ENCODE data around the gene CPD. TPM values are rescaled to one million over a fixed set of nuclear protein-coding genes. Genes with fewer than 3 reads are reported as not detected.

The CPD gene
- total RNA-seq, 1 experiment from 2014 or later = 38.0 TPM

GRCh38 chr17:30505868-30506417, 127.2 kb downstream of the CPD start:
- POLR2A ChIA-PET (ENCODE audit: low non-redundant PET) = no interaction called here

GRCh38 chr17:30506481-30506880, 127.8 kb downstream of the CPD start:
- no peak for TF ChIP-seq EZH2 (IDR thresholded peaks at IDR 0.05; ENCODE audit: borderline replicate concordance, low read depth, low read length, poor library complexity, severe bottlenecking)
- TF ChIP-seq, protein P1, sequence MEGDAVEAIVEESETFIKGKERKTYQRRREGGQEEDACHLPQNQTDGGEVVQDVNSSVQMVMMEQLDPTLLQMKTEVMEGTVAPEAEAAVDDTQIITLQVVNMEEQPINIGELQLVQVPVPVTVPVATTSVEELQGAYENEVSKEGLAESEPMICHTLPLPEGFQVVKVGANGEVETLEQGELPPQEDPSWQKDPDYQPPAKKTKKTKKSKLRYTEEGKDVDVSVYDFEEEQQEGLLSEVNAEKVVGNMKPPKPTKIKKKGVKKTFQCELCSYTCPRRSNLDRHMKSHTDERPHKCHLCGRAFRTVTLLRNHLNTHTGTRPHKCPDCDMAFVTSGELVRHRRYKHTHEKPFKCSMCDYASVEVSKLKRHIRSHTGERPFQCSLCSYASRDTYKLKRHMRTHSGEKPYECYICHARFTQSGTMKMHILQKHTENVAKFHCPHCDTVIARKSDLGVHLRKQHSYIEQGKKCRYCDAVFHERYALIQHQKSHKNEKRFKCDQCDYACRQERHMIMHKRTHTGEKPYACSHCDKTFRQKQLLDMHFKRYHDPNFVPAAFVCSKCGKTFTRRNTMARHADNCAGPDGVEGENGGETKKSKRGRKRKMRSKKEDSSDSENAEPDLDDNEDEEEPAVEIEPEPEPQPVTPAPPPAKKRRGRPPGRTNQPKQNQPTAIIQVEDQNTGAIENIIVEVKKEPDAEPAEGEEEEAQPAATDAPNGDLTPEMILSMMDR (conservative IDR thresholded peaks at IDR 0.05; ENCODE audit: low read depth, low read length) = no peak

More at GRCh38 chr17:30505868-30506417, 127.2 kb downstream of the CPD start:
- DNase-seq (ENCODE audit: low spot score) = no peak
- no peaks in the 10 kb centered on the region for H3K4me1 ChIP-seq (ENCODE audit: insufficient read depth, low read length, poor library complexity, severe bottlenecking)
- CTCF ChIA-PET = no interaction called here
- no peaks in the 10 kb centered on the region for H3K27me3 ChIP-seq (replicated peaks; ENCODE audit: insufficient read depth, low read depth, low read length, poor library complexity)
- no TSS peak for BruUV-seq (replicated peaks)
- intact Hi-C loops (cut with micrococcal nuclease; ENCODE audit: unreplicated experiment) = loop anchor here (10.0 kb wide), 1 partner anchor 49 kb away; no protein-coding TSS in a partner anchor
- peaks cover 28% of the 10 kb centered on the region for H3K36me3 ChIP-seq (ENCODE audit: insufficient read depth, low read length, poor library complexity, severe bottlenecking)
- no peak overlapping the region for H3K27ac ChIP-seq (ENCODE audit: low read depth, low read length, poor library complexity, severe bottlenecking)
- TF ChIP-seq, protein P1 (conservative IDR thresholded peaks at IDR 0.05; ENCODE audit: low read depth, low read length) = no peak
- no peak for TF ChIP-seq EZH2 (IDR thresholded peaks at IDR 0.05; ENCODE audit: borderline replicate concordance, low read depth, low read length, poor library complexity, severe bottlenecking)
- H3K9me3 ChIP-seq (ENCODE audit: low read depth, low read length, poor library complexity, severe bottlenecking) = no peaks in the 10 kb centered on the region
- no peak overlapping the region for H3K4me3 ChIP-seq (ENCODE audit: low read depth, low read length, poor library complexity, severe bottlenecking)

GRCh38 chr17:30513346-30513745, 134.6 kb downstream of the CPD start:
- H3K9me3 ChIP-seq (ENCODE audit: low read depth, low read length, poor library complexity, severe bottlenecking) = no peaks in the 10 kb centered on the region
- ChIA-PET POLR2A (ENCODE audit: low non-redundant PET) (no interaction called here), CTCF (no interaction called here)
- peaks cover 15% of the 10 kb centered on the region for H3K36me3 ChIP-seq (ENCODE audit: insufficient read depth, low read length, poor library complexity, severe bottlenecking)
- no peak for DNase-seq (ENCODE audit: low spot score)
- TF ChIP-seq, protein P1 (conservative IDR thresholded peaks at IDR 0.05; ENCODE audit: low read depth, low read length) = no peak
- no peak for TF ChIP-seq EZH2 (IDR thresholded peaks at IDR 0.05; ENCODE audit: borderline replicate concordance, low read depth, low read length, poor library complexity, severe bottlenecking)
- no peak overlapping the region for H3K27ac ChIP-seq (ENCODE audit: low read depth, low read length, poor library complexity, severe bottlenecking)
- H3K27me3 ChIP-seq (replicated peaks; ENCODE audit: insufficient read depth, low read depth, low read length, poor library complexity) = no peaks in the 10 kb centered on the region
- H3K4me3 ChIP-seq (ENCODE audit: low read depth, low read length, poor library complexity, severe bottlenecking) = no peak overlapping the region
- H3K4me1 ChIP-seq (ENCODE audit: insufficient read depth, low read length, poor library complexity, severe bottlenecking) = no peaks in the 10 kb centered on the region
- intact Hi-C loops (cut with micrococcal nuclease; ENCODE audit: unreplicated experiment) = no loop called here
- BruUV-seq (replicated peaks) = no TSS peak

More at GRCh38 chr17:30506481-30506880, 127.8 kb downstream of the CPD start:
- no peak for DNase-seq (ENCODE audit: low spot score)
- Histone ChIP-seq H3K4me1 (ENCODE audit: insufficient read depth, low read length, poor library complexity, severe bottlenecking) (no peaks in the 10 kb centered on the region), H3K4me3 (ENCODE audit: low read depth, low read length, poor library complexity, severe bottlenecking) (no peak overlapping the region), H3K27me3 (replicated peaks; ENCODE audit: insufficient read depth, low read depth, low read length, poor library complexity) (no peaks in the 10 kb centered on the region), H3K36me3 (ENCODE audit: insufficient read depth, low read length, poor library complexity, severe bottlenecking) (peaks cover 23% of the 10 kb centered on the region), H3K27ac (ENCODE audit: low read depth, low read length, poor library complexity, severe bottlenecking) (no peak overlapping the region), H3K9me3 (ENCODE audit: low read depth, low read length, poor library complexity, severe bottlenecking) (no peaks in the 10 kb centered on the region)
- no TSS peak for BruUV-seq (replicated peaks)
- intact Hi-C loops (cut with micrococcal nuclease; ENCODE audit: unreplicated experiment) = loop anchor here (10.0 kb wide), 1 partner anchor 48 kb away; no protein-coding TSS in a partner anchor
- ChIA-PET POLR2A (ENCODE audit: low non-redundant PET) (no interaction called here), CTCF (no interaction called here)
